Liver (tissue), 9 donors: ENCODE results near the gene ASAP2. TPM values are rescaled to one million over a fixed set of nuclear protein-coding genes. Genes with fewer than 3 reads are reported as not detected.

Experiments
- DNase-seq: peaks from one replicate; pipeline ENCODE4 v3.0.0-alpha.2; 2017; ENCODE audit warnings: low spot score
- H3K27ac ChIP-seq, 2 donors: one replicate each; pipeline ENCODE4 v1.7.0; 2013; ENCODE audit warnings: inconsistent platforms in 2 of 2, low read length in 2 of 2, control low read depth in 1 of 2, low read depth in 1 of 2, mild to moderate bottlenecking in 1 of 2
- H3K27me3 ChIP-seq, 4 donors: one replicate each; pipeline versions ENCODE4 v1.6.1 to v1.7.0; 2013; ENCODE audit warnings: low read length in 3 of 4, inconsistent platforms in 1 of 4, mild to moderate bottlenecking in 1 of 4, moderate library complexity in 1 of 4; ENCODE audit not compliant: control insufficient read depth in 4 of 4, insufficient read depth in 4 of 4
- H3K36me3 ChIP-seq, 4 donors: one replicate each; pipeline versions ENCODE4 v1.6.1 to v1.7.0; 2013; ENCODE audit warnings: low read length in 3 of 4, mild to moderate bottlenecking in 3 of 4, low read depth in 1 of 4, moderate library complexity in 1 of 4; ENCODE audit not compliant: control insufficient read depth in 4 of 4, insufficient read depth in 3 of 4
- H3K4me1 ChIP-seq, 4 donors: one replicate each; pipeline versions ENCODE4 v1.6.1 to v1.7.0; 2013; ENCODE audit warnings: low read length in 3 of 4, mild to moderate bottlenecking in 3 of 4, moderate library complexity in 1 of 4; ENCODE audit not compliant: control insufficient read depth in 4 of 4, insufficient read depth in 4 of 4
- H3K4me3 ChIP-seq, 3 donors: one replicate each; pipeline versions ENCODE4 v1.6.1 to v1.7.0; 2013; ENCODE audit warnings: low read length in 3 of 3, control low read depth in 1 of 3, low read depth in 1 of 3, mild to moderate bottlenecking in 1 of 3
- H3K9ac ChIP-seq, 2 donors: one replicate each; pipeline ENCODE4 v1.7.0; 2013; ENCODE audit warnings: low read length in 2 of 2, mild to moderate bottlenecking in 2 of 2, moderate library complexity in 2 of 2, control low read depth in 1 of 2, low read depth in 1 of 2
- H3K9me3 ChIP-seq, 4 donors: one replicate each; pipeline versions ENCODE4 v1.6.1 to v1.7.0; 2013; ENCODE audit warnings: low read length in 3 of 4; ENCODE audit not compliant: control insufficient read depth in 4 of 4
- CTCF ChIP-seq: fragments of 150-350 bp; IDR thresholded peaks from 2 replicates; pipeline ENCODE4 v1.5.1; 2017; ENCODE audit warnings: improper control_type of control experiment, low read depth, low read length; ENCODE audit not compliant: missing input control
- EGR1 ChIP-seq, 2 donors: IDR thresholded peaks; 2 replicates each; pipeline ENCODE4 v1.6.1; 2016 to 2018; ENCODE audit warnings: antibody characterized with exemption in 2 of 2, low read depth in 2 of 2
- FOXA1 ChIP-seq: IDR thresholded peaks from 2 replicates; pipeline ENCODE4 v1.6.1; 2016; ENCODE audit warnings: antibody characterized with exemption
- FOXA2 ChIP-seq: IDR thresholded peaks from 2 replicates; pipeline ENCODE4 v1.6.1; 2016; ENCODE audit warnings: antibody characterized with exemption
- GABPA ChIP-seq, 2 donors: IDR thresholded peaks in 1 of 2; conservative IDR thresholded peaks in 1 of 2; 2 replicates each; pipeline ENCODE4 v1.6.1; 2016; ENCODE audit warnings: antibody characterized with exemption in 2 of 2, mild to moderate bottlenecking in 1 of 2, moderate library complexity in 1 of 2
- HNF4A ChIP-seq, 2 donors: conservative IDR thresholded peaks; 2 replicates each; pipeline ENCODE4 v1.6.1; 2016; ENCODE audit warnings: antibody characterized with exemption in 2 of 2, mild to moderate bottlenecking in 2 of 2
- HNF4G ChIP-seq: IDR thresholded peaks from 2 replicates; pipeline ENCODE4 v1.6.1; 2016; ENCODE audit warnings: antibody characterized with exemption
- JUND ChIP-seq, 2 donors: IDR thresholded peaks; 2 replicates each; pipeline ENCODE4 v1.6.1; 2016; ENCODE audit warnings: antibody characterized with exemption in 2 of 2
- MAX ChIP-seq: IDR thresholded peaks from 2 replicates; pipeline ENCODE4 v1.6.1; 2016; ENCODE audit warnings: antibody characterized with exemption
- NR2F2 ChIP-seq: IDR thresholded peaks from 2 replicates; pipeline ENCODE4 v1.6.1; 2016; ENCODE audit warnings: antibody characterized with exemption
- RAD21 ChIP-seq, 2 donors: IDR thresholded peaks; 2 replicates each; pipeline ENCODE4 v1.6.1; 2016; ENCODE audit warnings: antibody characterized with exemption in 2 of 2, mild to moderate bottlenecking in 2 of 2
- REST ChIP-seq: IDR thresholded peaks from 2 replicates; pipeline ENCODE4 v1.6.1; 2016; ENCODE audit warnings: antibody characterized with exemption, mild to moderate bottlenecking
- RXRA ChIP-seq, 2 donors: IDR thresholded peaks; 2 replicates each; pipeline ENCODE4 v1.6.1; 2017 to 2018; ENCODE audit warnings: antibody characterized with exemption in 2 of 2, mild to moderate bottlenecking in 1 of 2
- SP1 ChIP-seq: IDR thresholded peaks from 2 replicates; pipeline ENCODE4 v1.6.1; 2018; ENCODE audit warnings: antibody characterized with exemption, mild to moderate bottlenecking
- TAF1 ChIP-seq: conservative IDR thresholded peaks from 2 replicates; pipeline ENCODE4 v1.6.1; 2016; ENCODE audit warnings: antibody characterized with exemption, mild to moderate bottlenecking
- YY1 ChIP-seq: IDR thresholded peaks from 2 replicates; pipeline ENCODE4 v1.6.1; 2016; ENCODE audit warnings: antibody characterized with exemption, mild to moderate bottlenecking
- ZBTB33 ChIP-seq: IDR thresholded peaks from 2 replicates; pipeline ENCODE4 v1.6.1; 2016; ENCODE audit warnings: antibody characterized with exemption
- WGBS: extraction: QIAGEN DNeasy Blood & Tissue Kit; methylation state at CpG from one replicate; pipeline ENCODE4 v1.1.7; 2013; 5-methylcytosine and 5-hydroxymethylcytosine counted together
- polyA plus RNA-seq, 2 donors: library from polyadenylated mRNA; stranded (reverse) in 1 of 2; unstranded in 1 of 2; fragments of 200-250 nt in 1 of 2; fragments of >200 nt in 1 of 2; fragmentation: Nextera tagmentation in 1 of 2; extraction: Ambion mirVana in 1 of 2; gene quantifications; one replicate each; pipeline versions ENCODE4 v1.2.1 to v1.2.3, GENCODE V29; 2013 to 2015
- total RNA-seq, 2 donors: library from RNA; depleted of rRNA; stranded (reverse); fragments of >200 nt; gene quantifications; one replicate each; pipeline ENCODE4 v1.2.3, GENCODE V29; 2014
- TF ChIP-seq, protein P1 (sequence below): IDR thresholded peaks from 2 replicates; pipeline ENCODE4 v1.6.1; 2016; ENCODE audit warnings: antibody characterized with exemption
- donor health status: healthy.
- donor health status: healthy.
- donor health status: healthy.
- donor health status: healthy.
- donor health status: healthy.

The ASAP2 gene
- total and polyA plus RNA-seq, 4 donors, result 0.36 to 5.9 (median 2.6) TPM

DNA sequence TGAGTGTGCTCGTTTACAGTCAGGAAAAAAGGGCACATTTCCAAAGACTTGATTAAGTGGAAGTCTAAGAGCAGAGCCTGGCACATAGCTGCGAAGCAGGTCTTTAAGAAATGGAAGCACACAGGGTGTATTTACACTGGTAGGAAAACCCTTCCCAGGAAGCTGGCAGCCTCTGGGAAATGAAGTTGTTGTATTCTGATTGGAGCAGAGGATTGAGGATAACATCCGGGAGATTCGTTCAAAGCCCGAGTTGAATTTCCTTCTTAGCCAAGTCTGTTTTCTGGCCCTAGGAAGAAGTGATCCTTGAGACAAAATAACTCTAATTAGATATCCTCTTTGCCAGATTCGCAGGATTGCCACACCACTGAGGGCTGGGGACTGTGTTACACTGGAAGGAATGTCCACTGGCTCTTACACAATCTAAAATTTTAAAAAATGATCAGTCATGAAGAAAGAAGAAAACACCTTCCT is 140.8 kb downstream of the ASAP2 start:
- Histone ChIP-seq H3K27me3 (no peaks in the 10 kb centered on the region), H3K4me1 (peaks cover 0 to 5% (median 3%) of the 10 kb centered on the region in 4 donors), H3K4me3 (no peak overlapping the region), H3K9ac (no peak overlapping the region), H3K27ac (peak overlapping the region; percentile 0 to 13), H3K9me3 (no peaks in the 10 kb centered on the region), H3K36me3 (peaks cover 0 to 4% (median 0%) of the 10 kb centered on the region in 4 donors)
- TF ChIP-seq FOXA2 (no peak), GABPA (IDR thresholded peaks at IDR 0.05 in 1 of 2, conservative IDR thresholded peaks at IDR 0.05 in 1 of 2) (peak in 1 of 2 donors; percentile 12), RXRA (IDR thresholded peaks at IDR 0.05) (peak in 1 of 2 donors; percentile 8), TAF1 (no peak), MAX (no peak), ZBTB33 (no peak), JUND (IDR thresholded peaks at IDR 0.05) (no peak), FOXA1 (no peak), EGR1 (IDR thresholded peaks at IDR 0.05; ENCODE audit: low read depth in 2 of 2) (no peak), HNF4G (no peak), HNF4A (conservative IDR thresholded peaks at IDR 0.05) (no peak), YY1 (peak; percentile 36), SP1 (no peak), CTCF (no peak), NR2F2 (no peak), RAD21 (IDR thresholded peaks at IDR 0.05) (peak; percentile 6 to 12)
- TF ChIP-seq, protein P1, sequence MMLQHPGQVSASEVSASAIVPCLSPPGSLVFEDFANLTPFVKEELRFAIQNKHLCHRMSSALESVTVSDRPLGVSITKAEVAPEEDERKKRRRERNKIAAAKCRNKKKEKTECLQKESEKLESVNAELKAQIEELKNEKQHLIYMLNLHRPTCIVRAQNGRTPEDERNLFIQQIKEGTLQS, result no peak
- WGBS, result 32% methylated on average over 6 of the region's 6 CpGs
- no peak for DNase-seq

- Histone ChIP-seq H3K4me3 (no peak overlapping the region), H3K9me3 (no peaks in the 10 kb centered on the region), H3K27ac (no peak overlapping the region), H3K9ac (no peak overlapping the region), H3K4me1 (no peaks in the 10 kb centered on the region), H3K36me3 (peaks cover 0 to 7% (median 2%) of the 10 kb centered on the region in 4 donors), H3K27me3 (no peaks in the 10 kb centered on the region)
- 96% methylated on average over 12 of the region's 12 CpGs for WGBS
- DNase-seq, result no peak
- TF ChIP-seq NR2F2, result no peak
- TF ChIP-seq, protein P1, result no peak
- TF ChIP-seq REST, result no peak
- no peak for TF ChIP-seq FOXA1
- no peak for TF ChIP-seq JUND (IDR thresholded peaks at IDR 0.05)
These were observed 147.7 kb downstream of the ASAP2 start for GRCh38 chr2:9354318-9354717.
